ENCODE data around the gene KIR2DL1.

GRCh38 chr19:54804101-54804500, 34.5 kb downstream of the KIR2DL1 start:
- TF ChIP-seq ISL1 (CRISPR knock-in tag; IDR thresholded peaks at IDR 0.05): no peak
- TF ChIP-seq RARB (CRISPR knock-in tag; IDR thresholded peaks at IDR 0.05): no peak
- no peak for TF ChIP-seq ARNTL (CRISPR knock-in tag; IDR thresholded peaks at IDR 0.05; ENCODE audit: borderline replicate concordance, low read depth)
- TF ChIP-seq, protein P1, sequence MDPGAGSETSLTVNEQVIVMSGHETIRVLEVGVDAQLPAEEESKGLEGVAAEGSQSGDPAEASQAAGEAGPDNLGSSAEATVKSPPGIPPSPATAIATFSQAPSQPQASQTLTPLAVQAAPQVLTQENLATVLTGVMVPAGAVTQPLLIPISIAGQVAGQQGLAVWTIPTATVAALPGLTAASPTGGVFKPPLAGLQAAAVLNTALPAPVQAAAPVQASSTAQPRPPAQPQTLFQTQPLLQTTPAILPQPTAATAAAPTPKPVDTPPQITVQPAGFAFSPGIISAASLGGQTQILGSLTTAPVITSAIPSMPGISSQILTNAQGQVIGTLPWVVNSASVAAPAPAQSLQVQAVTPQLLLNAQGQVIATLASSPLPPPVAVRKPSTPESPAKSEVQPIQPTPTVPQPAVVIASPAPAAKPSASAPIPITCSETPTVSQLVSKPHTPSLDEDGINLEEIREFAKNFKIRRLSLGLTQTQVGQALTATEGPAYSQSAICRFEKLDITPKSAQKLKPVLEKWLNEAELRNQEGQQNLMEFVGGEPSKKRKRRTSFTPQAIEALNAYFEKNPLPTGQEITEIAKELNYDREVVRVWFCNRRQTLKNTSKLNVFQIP (CRISPR knock-in tag; IDR thresholded peaks at IDR 0.05; ENCODE audit: borderline replicate concordance, low read depth): no peak
- no peak for TF ChIP-seq ZFP3 (CRISPR knock-in tag; IDR thresholded peaks at IDR 0.05)
